Activated T-helper 1 cell treated with anti-CD3 and anti-CD28 coated beads, Interleukin-2, amount 50 U/mL, for 16 hours (primary cell): Measurements from ENCODE around the gene OSBPL3.
A peak's percentile ranks its signal among the peaks of the same experiment; 100 is the strongest.

Experiments
- DNase-seq, 2 donors: peaks; one replicate each; pipeline ENCODE4 v3.0.0-alpha.2; 2020; ENCODE audit warnings: low read depth in 1 of 2, low spot score in 1 of 2

The OSBPL3 gene

GRCh38 chr7:24830440-24831050 is 149.4 kb downstream of the OSBPL3 start:
- DNase-seq: no peak

- no peak for DNase-seq
These were observed 150.2 kb downstream of the OSBPL3 start for GRCh38 chr7:24829787-24830186.

GRCh38 chr7:24828891-24829661 is 150.9 kb downstream of the OSBPL3 start:
- no peak for DNase-seq

GRCh38 chr7:24827589-24827988 is 152.4 kb downstream of the OSBPL3 start:
- DNase-seq: no peak

- DNase-seq: no peak
These were observed 153.0 kb downstream of the OSBPL3 start for GRCh38 chr7:24827027-24827426.

- DNase-seq: no peak
These were observed 153.3 kb downstream of the OSBPL3 start for GRCh38 chr7:24826662-24827020.

GRCh38 chr7:24825931-24826661 is 153.9 kb downstream of the OSBPL3 start:
- no peak for DNase-seq

- DNase-seq: no peak
These were observed 154.6 kb downstream of the OSBPL3 start for GRCh38 chr7:24825381-24825794.

- DNase-seq: no peak
These were observed 155.1 kb downstream of the OSBPL3 start for GRCh38 chr7:24824896-24825295.

GRCh38 chr7:24824400-24824799 is 155.6 kb downstream of the OSBPL3 start:
- no peak for DNase-seq

GRCh38 chr7:24821754-24822054 is 158.3 kb downstream of the OSBPL3 start:
- no peak for DNase-seq

GRCh38 chr7:24821045-24821753 is 158.8 kb downstream of the OSBPL3 start:
- DNase-seq: peak; percentile 56 to 65

- no peak for DNase-seq
These were observed 159.3 kb downstream of the OSBPL3 start for GRCh38 chr7:24820730-24821044.

GRCh38 chr7:24819916-24820689 is 159.9 kb downstream of the OSBPL3 start:
- peak; percentile 28 to 45 for DNase-seq

- no peak for DNase-seq
These were observed 162.6 kb downstream of the OSBPL3 start for GRCh38 chr7:24817339-24817738.

- DNase-seq: no peak
These were observed 163.1 kb downstream of the OSBPL3 start for GRCh38 chr7:24816868-24817267.

GRCh38 chr7:24812305-24812945 is 167.6 kb downstream of the OSBPL3 start:
- DNase-seq: peak in 1 of 2 donors; percentile 15

GRCh38 chr7:24808518-24808917 is 171.5 kb downstream of the OSBPL3 start:
- no peak for DNase-seq

- no peak for DNase-seq
These were observed 177.7 kb downstream of the OSBPL3 start for GRCh38 chr7:24802300-24802699.

GRCh38 chr7:24801883-24802282 is 178.1 kb downstream of the OSBPL3 start:
- no peak for DNase-seq

- no peak for DNase-seq
These were observed 179.3 kb downstream of the OSBPL3 start for GRCh38 chr7:24800667-24801066.
